ENCODE results near the gene TMUB2.
A peak's percentile ranks its signal among the peaks of the same experiment; 100 is the strongest.
"Not testable (repeated sequence)": the region's sequence is repeated elsewhere in the genome, so short reads cannot be mapped to it uniquely, and the experiment has no call there.

The TMUB2 gene

DNA sequence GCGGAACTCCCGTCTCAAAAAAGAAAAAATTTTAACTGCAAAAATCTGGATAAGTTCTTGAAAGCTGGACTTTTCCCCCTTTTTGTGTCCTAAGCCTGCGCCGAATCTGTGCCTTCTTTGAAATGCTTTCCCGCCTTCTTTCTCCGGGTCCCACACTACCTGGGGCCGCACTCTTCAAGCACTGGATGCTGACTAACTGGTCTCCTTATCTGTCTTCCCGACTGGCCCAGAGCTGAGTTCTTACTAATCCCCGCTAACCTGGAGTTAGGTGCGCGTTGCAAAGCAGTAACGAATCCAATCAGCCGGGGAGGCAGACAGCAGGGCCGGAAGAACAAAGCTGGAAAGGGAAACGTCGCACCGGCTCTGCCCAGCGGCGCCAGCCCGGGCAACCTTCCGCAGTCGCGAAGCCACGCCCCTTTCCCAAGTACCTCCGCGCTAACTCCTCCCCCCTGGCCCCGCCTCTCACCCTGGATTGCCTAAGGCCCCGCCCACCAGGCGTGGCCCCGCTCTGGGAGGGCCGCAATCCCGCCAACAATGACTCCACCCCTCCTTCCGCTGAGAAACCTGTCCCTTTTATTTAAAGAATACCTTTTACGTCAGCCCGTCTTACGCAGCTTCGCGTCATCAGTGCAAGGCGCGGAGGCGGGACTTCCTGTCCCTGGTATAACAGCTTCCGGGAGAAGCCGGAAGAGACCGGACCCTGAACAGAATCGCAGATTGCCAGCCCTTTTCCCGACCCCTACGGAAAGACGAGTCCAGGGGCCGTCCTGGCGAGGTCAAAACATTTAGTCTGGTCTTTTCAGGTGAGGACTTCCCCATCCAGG is at the start of gene TMUB2:
Gene TMUB2 (plus strand): TSS at position 666 of the 824 bp plus-strand sequence. CDS start 737 bp downstream, outside the sequence.
- DNase-seq: peak; percentile 90

DNA sequence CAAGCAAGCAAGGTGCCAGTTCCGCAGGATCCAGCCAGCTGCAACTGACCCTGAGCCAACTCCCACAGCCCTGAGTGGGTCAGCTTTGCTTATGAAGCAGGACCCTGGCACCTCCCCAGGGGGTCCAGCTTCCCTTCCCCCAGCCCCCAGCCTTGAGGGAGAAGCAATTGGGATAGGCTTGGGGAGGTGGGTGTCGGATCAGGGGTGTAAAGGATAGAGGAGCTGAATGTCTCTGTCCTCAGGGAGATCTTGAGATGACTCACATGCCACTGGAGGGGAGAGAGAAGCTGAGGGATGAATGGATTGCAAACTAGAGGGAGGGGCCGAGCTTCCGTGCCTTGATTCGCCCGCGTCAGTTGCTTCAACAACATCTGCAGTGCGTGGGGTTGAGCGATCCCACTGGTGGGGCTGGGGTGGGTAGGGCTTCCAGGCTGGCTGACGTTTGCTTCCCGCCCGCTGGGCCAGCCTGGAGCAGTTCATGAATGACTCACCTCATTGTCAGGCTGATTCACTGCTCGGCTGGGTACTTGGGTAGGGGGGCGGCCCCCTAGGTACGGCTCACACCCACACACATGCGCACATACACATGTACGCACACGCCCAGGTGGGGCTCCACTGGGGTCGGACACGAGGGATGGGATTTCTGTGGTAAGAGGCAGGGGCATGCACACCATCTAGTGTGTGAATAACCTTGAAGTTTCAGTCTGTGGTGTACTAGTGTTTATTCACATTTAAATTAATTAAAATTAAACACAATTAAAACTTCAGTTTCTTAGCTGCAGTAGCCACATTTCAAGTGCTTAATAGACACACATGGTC is 48.7 kb upstream of the TMUB2 start:
- peak; percentile 79 for DNase-seq

DNA sequence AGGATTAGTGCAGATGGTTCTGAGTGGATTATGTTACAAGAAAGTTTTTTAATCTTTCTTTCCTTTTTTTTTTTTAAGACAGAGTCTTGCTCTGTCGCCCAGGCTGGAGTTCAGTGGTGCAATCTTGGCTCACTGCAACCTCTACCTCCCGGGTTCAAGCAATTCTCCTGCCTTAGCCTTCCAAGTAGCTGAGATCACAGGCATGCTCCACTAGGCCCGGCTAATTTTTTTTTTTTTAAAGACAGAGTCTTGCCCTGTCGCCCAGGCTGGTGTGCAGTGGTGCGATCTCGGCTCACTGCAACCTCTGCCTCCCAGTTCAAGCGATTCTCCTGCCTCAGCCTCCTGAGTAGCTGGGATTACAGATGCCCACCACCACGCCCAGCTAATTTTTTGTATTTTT is 42.9 kb upstream of the TMUB2 start:
- DNase-seq: not testable (repeated sequence)

DNA sequence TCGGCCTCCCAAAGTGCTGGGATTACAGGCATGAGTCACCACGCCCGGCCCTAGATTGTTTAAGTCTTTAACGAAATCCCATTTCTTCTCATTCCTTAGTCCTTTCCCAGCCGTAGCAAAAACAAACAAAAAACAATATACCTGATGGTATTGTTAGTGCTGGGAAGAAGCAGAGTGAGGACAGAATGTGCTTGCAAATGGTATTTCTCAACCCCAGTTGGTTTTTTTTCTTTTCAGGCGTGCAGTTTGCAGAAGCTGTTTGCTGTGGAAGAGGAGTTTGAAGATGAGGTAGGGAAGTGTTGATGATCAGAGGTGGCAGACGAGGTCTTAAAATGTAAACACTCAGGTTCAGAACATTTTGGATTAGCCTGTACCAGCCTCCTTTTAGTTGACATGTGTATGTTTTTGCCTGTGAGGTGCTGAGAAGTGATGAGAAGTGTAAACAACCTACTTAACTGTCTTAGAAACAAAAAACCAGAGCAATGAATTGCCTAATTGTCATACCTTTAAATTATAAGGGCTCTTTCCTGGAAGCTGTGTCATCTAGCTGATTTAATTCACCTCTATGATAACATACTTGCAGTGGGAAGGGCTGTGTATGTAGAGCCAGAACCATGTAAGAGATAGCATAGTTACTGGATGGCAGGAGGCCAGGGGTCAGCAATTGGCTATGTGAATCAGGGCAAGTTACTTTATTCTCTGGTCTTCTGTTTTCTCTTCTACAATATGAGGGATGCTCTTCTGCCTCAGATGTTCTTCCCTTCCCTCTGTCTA is 41.6 kb upstream of the TMUB2 start:
- no peak for DNase-seq

DNA sequence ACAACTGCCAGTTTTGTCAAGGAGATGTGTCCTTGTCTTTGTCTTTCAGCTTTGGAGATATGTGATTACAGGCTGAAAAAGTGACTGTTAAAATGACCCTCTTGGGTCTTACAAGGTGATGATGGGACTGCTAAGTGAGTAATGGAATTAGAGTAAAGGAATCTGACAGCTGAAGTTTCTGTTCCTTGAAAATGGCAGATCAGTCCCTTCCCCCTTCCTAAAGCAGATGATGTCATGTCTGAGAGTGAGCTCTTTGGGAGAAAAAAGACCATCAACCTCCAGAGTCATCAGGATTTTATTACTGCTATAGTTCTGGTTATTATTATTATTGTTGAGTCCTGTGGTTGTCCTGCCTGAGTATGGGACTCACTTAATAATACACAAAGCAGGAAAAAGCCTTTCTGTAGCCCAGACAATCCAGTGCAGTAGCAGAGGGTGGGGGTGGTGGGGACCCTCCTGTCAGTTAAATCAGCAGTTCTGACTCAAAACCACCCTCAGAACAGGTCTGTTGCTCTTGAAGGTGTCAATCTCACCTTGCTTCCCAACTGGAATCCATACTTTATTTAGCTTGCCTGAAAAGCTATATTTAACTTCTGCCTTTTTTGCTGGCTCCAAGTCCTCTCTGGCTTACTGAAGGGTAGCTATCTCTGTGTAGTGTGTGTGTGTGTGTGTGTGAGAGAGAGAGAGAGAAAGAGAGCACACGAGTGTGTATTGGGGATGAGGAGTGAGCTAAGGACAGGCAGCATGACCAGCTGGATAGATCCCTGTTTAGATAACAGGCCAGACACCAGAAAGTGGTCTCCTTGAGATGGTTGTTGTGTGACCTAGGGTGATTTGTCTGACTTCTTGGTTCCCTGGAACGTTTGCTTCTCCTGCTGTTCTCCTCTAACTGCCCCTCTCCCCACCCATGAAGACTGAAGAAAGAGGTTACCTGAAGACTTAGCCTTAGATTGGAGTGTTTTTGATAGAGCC is 40.1 kb upstream of the TMUB2 start:
- DNase-seq: no peak

DNA sequence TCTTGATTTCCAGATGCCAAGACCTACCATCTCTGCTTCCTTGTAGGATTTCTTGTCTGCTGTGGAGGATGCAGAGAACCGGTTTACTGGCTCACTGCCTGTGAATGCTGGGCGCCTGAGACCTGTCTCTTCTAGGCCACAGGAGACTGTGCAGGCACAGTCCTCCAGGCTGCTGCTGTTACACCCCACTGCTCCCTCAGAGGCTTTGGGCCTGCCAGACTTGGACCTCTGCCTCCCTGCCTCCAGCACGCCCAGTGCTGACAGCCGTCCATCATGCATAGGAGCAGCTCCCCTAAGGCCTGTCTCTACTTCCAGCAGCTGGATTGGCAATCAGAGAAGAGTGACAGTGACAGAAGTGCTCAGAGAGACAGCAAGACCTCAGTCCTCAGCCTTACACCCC is 39.0 kb upstream of the TMUB2 start:
- no peak for DNase-seq

DNA sequence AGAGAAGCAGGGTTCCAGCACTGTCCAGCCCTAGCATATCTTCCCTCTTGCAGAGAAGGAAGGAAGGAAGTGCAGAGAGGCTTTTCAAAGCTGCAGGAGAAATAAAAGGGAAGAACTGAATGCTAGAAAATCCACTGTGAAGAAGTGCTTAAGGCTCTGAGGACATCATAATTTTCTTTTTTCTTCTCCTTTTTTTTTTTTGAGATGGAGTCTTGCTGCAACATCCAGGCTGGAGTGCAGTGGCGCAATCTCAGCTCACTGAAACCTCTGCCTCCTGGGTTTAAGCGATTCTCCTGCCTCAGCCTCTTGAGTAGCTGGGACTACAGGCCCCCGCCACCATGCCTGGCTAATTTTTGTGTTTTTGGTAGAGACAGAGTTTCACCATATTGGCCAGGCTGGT is 37.7 kb upstream of the TMUB2 start:
- DNase-seq: not testable (repeated sequence)

DNA sequence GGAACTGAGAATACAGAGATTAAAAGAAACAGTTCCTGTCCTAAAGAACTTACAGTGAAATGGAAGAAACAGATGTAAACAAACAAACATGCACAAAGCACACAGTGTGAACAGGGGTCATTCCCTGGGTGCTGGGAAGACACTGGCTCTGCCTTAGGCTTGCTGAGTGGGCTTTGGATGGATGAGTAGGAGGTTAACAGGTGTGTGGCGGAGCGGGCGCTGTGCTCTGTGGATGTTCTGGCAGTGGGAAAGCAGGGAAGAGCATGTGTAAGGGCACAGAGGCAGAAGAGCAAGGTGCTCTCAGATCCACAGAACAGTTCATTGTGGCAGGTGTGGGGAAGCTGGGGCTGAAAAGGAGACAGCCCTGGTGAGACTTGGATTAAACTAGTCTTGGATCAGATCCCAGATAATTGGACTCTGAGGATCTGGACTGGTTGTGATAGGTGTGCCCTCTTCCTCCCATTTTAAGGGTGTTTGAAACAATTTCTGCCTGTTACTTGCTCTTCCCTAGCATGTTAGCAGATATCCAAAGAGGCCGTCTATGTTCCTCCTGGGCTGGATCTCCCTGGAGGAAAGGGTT is 36.9 kb upstream of the TMUB2 start:
- no peak for DNase-seq

DNA sequence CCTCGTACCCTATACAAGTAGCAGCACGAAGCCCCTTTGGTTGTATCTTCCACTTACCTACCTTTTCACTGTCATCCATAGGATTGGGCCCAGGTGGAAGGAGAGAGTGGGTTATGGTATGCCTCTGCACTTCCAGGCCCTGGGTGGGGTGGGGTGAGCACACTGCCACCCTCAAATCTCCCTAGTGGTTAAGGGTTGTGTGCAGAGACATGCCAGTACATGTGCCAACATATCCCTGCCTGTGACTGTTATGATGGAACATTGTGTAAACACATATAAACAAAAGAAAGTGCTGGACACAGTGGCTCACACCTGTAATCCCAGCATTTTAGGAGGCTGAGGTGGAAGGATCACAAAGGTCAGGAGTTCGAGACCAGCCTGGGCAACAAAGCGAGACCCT is 33.9 kb upstream of the TMUB2 start:
- DNase-seq: no peak

DNA sequence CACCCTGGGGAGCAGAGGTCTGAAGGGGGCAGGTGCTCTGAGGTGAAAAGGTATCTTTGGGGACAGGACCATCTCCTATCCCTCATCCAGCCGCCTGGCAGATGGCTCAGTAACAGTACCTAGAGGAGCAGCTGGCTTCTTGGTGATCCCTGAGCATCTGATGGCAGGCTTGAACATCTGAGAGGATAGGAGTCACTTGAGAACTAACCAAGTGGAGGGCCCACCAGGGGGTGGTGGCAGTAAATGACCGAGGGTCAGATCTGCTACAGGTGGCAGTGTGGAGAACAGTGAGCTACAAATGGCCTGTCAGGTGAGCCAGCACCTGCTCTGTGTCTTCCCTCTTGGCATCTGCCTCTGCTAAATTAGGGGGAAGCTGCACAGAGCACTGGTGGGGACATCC is 31.3 kb upstream of the TMUB2 start:
- DNase-seq: no peak

DNA sequence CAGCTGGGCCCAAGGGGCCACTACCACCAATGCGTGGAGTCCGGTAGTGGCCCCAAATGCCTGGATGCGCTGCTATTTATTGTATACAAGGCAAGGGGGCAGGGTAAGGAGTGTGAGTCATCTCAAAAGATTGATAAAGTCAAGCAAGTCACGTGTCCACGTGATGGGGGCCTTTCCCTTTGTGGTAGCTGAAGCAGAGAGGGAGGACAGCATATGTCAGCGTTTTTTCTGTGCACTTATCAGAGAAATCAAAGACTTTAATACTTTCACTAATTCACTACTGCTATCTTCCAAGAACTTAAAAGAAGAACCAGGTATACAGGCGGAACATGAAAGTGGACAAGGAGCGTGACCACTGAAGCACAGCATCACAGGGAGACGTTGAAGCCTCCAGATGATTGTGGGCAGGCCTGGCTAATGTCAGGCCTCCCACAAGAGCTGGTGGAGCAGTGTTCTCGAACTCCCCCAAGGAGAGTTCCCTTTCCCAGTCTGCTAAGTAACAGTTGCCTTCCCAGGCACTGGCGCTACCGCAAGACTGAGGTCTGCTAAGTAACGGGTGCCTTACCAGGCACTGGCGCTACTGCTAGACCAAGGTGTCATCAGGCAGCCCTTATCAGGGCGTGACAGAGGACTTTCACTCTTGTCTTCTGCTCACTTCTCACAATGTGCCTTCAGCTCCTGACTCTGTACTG is 27.1 kb upstream of the TMUB2 start:
- DNase-seq: no peak

DNA sequence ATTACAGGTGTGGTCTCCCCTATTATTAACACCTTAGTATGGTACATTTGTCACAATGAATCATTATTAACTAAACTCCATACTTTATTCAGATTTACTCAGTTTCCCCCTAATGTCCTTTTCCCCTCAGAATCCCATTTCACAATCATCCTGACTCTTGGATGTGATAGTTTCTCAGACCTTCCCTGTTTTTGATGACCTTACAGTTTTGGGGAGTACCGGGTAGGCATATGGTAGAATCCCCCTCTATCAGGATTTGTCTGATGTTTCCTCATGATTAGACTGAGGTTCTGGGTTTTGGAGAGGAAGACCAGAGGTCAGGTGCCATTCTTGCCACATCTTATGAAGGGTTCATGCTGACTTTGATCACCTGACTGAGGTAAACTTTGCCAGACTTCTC is 22.3 kb upstream of the TMUB2 start:
- DNase-seq: no peak

DNA sequence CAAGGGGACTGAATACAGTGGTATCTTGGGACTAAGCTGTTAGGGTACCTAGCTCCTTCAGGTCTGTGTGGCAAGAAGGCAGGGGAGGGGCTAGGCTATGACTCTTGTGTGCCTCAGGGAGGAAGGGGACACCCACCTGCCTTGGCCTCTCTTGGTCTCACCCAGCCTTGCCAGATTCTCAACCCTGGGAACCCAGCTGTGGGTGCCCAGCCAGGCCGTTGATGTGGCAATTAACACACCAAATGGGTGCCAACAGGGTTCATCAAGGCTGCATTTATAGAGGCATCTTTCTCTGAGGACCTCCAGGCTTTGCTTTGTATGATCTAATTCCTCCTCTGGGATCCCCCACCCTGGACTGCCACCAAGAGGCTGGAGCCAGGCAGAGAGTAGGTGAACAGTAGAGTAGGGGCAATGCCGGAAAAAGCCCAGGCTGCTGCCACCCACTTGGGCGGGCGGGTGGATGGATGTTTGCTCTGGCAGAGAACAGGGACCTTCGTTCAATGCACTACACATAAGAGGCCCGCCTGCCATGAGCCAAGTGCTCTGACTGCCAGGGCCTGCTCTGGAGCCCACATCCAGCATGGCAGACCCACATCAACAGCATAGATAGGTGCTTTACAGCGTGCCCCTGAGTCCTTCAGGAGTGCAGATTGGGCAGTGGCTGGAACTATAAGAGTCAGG is 19.5 kb upstream of the TMUB2 start:
- DNase-seq: no peak

DNA sequence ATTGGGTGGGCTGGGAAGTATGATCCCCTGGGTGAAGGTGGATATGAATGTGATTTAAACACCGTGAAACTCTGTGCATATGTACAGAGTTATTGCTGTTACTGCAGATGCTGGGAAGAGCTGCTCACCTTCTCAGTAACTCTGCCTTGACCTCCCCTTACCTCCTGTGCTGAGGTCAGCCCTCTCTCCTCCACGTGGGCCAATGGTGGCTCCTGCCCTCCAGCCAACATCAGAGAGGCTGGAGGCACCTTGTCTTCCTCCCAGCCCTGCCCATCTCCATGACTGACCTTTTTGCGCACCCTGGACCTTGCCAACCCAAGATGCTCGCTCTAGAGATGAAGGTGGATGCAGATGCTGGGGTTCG is 16.7 kb upstream of the TMUB2 start:
- DNase-seq: no peak

DNA sequence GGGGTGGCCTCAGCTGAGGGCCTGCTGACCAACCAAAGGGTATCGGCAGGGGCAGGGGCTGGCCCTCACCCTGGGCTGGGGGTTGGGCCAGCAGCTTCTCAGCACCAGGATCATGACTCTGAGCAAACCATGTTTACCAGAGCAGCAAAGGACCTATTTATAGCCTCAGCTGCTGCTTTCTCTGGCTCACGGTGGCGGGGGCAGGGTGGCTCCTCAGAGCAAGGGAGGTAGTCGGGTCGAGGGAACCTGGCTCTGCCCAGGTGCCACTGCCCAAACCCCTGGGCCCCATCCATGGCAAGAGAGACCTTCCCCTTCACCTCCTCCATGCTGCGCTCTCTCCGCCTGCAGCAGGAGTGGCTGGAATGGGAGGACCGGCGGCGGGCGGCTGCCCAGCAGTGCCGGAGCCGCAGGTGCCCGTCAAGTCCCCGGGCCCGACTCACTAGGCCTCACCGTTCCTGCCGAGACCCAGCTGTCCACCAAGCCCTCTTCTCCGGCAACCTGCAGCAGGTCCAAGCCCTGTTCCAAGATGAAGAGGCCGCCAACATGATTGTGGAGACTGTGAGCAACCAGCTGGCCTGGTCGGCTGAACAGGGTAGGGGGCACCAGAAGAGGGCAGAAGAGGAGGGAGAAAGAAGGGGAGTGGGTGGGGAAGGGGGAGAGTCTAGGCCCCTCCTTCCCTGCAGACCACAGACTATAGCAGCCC is 16.1 kb upstream of the TMUB2 start, which contains the start of gene ASB16:
Gene ASB16 (plus strand): TSS at position 206 of the 703 bp plus-strand sequence. CDS start 86 bp downstream, at position 292.
- no peak for DNase-seq

DNA sequence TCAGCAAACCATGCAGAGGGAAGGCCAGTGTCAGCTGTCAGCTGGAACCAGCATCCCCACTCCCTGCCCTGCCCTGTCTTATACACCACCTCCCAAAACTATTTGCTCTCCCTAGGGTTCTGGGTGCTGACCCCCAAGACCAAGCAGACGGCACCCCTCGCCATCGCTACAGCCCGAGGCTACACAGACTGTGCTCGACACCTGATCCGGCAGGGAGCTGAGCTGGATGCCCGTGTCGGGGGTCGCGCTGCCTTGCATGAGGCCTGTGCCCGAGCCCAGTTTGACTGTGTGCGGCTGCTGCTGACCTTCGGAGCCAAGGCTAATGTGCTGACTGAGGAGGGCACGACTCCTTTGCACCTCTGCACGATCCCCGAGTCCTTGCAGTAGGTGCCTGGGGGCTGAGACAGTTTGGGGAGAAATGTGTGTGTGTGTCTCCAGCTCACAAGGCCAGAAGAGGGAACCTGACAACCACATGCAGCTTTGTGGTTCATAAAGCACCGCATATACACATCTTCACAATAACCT is 14.8 kb upstream of the TMUB2 start:
- no peak for DNase-seq

DNA sequence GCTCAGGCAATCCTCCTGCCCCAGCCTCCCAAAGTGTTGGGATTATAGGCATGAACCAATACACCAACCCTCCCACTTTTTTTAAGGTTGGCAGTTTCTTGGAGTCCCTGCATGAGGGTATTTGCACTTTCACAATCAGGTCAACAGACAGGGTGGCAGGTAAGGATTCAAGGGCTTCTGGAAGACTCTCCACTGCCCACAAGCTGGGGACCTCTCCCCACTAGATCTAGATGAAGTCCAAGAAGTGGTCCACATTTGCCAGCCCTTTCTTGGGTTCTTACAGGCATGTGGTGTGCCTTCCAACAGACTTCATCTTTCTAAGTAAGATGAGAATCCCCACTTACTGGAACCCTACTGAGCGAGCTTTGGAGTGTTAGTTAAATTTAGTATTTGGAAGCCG is 12.3 kb upstream of the TMUB2 start:
- no peak for DNase-seq

DNA sequence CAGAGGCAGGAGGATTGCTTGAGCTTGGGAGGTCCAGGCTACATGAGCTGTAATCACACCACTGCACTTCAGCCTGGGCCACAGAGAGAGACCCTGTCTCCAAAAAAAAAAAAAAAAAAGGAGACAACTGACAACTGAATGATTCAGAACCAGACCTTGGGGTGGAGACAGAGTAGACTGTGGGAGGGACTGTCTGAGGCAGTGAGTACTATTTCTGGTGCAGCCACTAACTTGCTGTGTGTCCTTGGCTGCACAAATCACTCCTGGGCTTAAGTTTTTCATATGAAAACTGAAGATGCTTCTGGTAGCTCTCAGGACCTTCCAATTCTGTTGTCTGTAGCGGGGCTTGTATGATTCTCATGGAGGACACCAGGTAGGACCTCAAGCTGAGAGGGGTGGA is 10.5 kb upstream of the TMUB2 start:
- DNase-seq: no peak

DNA sequence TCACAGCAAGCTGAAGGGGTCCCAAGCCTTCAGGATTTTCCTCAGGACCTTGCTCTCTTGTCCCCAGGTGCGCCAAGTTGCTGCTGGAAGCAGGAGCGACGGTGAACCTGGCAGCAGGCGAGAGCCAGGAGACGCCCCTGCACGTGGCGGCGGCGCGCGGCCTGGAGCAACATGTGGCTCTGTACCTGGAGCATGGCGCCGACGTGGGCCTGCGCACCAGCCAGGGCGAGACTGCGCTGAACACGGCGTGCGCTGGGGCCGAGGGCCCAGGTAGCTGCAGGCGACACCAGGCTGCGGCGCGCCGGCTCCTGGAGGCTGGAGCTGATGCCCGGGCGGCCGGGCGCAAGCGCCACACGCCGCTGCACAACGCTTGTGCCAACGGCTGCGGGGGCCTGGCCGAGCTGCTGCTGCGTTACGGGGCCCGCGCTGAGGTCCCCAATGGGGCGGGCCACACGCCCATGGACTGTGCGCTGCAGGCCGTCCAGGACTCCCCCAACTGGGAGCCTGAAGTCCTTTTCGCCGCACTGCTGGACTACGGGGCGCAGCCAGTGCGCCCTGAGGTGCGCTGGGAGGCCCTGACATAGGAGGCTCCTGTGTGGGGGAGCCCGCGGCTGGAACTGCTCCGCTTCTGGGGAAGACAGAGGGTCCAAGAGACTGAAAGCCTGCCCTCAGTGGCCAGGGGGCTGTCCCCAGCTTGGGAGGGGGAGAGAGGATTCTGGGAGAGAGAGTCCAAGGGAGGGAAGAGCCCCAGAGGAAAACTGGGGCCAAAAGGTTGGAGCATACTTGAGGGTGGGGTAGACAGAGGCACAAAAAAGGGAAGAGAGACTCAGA is 9.9 kb upstream of the TMUB2 start:
- DNase-seq: no peak
